HUES6 (cell line): ENCODE data around the gene DACT3.
A peak's percentile ranks its signal among the peaks of the same experiment; 100 is the strongest.

Source experiments
- H3K27ac ChIP-seq: 2 replicates; pipeline ENCODE4 v1.7.0; 2013; ENCODE audit warnings: low read depth, mild to moderate bottlenecking, low read length, inconsistent platforms
- H3K27me3 ChIP-seq: 2 replicates; pipeline ENCODE4 v1.6.1; 2013; ENCODE audit warnings: low read length; ENCODE audit not compliant: control insufficient read depth, insufficient read depth
- H3K36me3 ChIP-seq: 2 replicates; pipeline ENCODE4 v1.6.1; 2013; ENCODE audit warnings: low read length; ENCODE audit not compliant: control insufficient read depth, insufficient read depth
- H3K4me1 ChIP-seq: 2 replicates; pipeline ENCODE4 v1.6.1; 2013; ENCODE audit warnings: low read length; ENCODE audit not compliant: control insufficient read depth, insufficient read depth
- H3K4me3 ChIP-seq: 2 replicates; pipeline ENCODE4 v1.5.1; 2013; ENCODE audit warnings: low read depth, low read length
- H3K9ac ChIP-seq: one replicate; pipeline ENCODE4 v1.6.1; 2013; ENCODE audit warnings: mild to moderate bottlenecking, low read length
- H3K9me3 ChIP-seq: 2 replicates; pipeline ENCODE4 v1.6.1; 2013; ENCODE audit warnings: low read depth, low read length; ENCODE audit not compliant: control insufficient read depth, insufficient read depth

The DACT3 gene

GRCh38 chr19:46665072-46665471, 4.1 kb upstream of the DACT3 start:
- H3K27me3 ChIP-seq: peaks cover 4% of the 10 kb centered on the region; the same call in 1 of the 2 replicates

GRCh38 chr19:46661735-46662592, 982 bp upstream of the DACT3 start:
- Histone ChIP-seq H3K27ac (no peak overlapping the region), H3K9ac (no peak overlapping the region), H3K27me3 (peaks cover 22% of the 10 kb centered on the region; the same call in 1 of the 2 replicates)

More at GRCh38 chr19:46665072-46665471, 4.1 kb upstream of the DACT3 start:
- Histone ChIP-seq H3K36me3 (no peaks in the 10 kb centered on the region), H3K4me3 (no peak overlapping the region), H3K9me3 (no peaks in the 10 kb centered on the region), H3K4me1 (peaks cover 5% of the 10 kb centered on the region; the same call in 1 of the 2 replicates), H3K9ac (no peak overlapping the region), H3K27ac (no peak overlapping the region)

GRCh38 chr19:46660551-46661019, 397 bp downstream of the DACT3 start:
- peaks cover 22% of the 10 kb centered on the region; the same call in 1 of the 2 replicates for H3K27me3 ChIP-seq
- H3K9ac ChIP-seq: peak overlapping the region; percentile 61
- no peaks in the 10 kb centered on the region for H3K9me3 ChIP-seq
- H3K27ac ChIP-seq: no peak overlapping the region; the same call in 1 of the 2 replicates
- peak overlapping the region; percentile 49 for H3K4me3 ChIP-seq
- H3K4me1 ChIP-seq: peaks cover 15% of the 10 kb centered on the region
- no peaks in the 10 kb centered on the region for H3K36me3 ChIP-seq

More at GRCh38 chr19:46661735-46662592, 982 bp upstream of the DACT3 start:
- Histone ChIP-seq H3K9me3 (no peaks in the 10 kb centered on the region), H3K4me1 (peaks cover 15% of the 10 kb centered on the region), H3K4me3 (peak overlapping the region; percentile 48), H3K36me3 (no peaks in the 10 kb centered on the region)

- no peak overlapping the region; the same call in 1 of the 2 replicates for H3K27ac ChIP-seq
- H3K36me3 ChIP-seq: no peaks in the 10 kb centered on the region
These were observed 919 bp downstream of the DACT3 start for GRCh38 chr19:46660008-46660517.

GRCh38 chr19:46659151-46660007, 1.6 kb downstream of the DACT3 start:
- Histone ChIP-seq H3K9me3 (no peaks in the 10 kb centered on the region), H3K4me3 (peak overlapping the region; percentile 49), H3K4me1 (peaks cover 19% of the 10 kb centered on the region), H3K27me3 (peaks cover 22% of the 10 kb centered on the region; the same call in 1 of the 2 replicates), H3K36me3 (no peaks in the 10 kb centered on the region), H3K9ac (peak overlapping the region; percentile 29), H3K27ac (no peak overlapping the region)

More at GRCh38 chr19:46660008-46660517, 919 bp downstream of the DACT3 start:
- Histone ChIP-seq H3K9ac (peak overlapping the region; percentile 61), H3K4me1 (peaks cover 16% of the 10 kb centered on the region), H3K27me3 (peaks cover 22% of the 10 kb centered on the region; the same call in 1 of the 2 replicates), H3K9me3 (no peaks in the 10 kb centered on the region), H3K4me3 (peak overlapping the region; percentile 49)

- H3K27me3 ChIP-seq: peaks cover 26% of the 10 kb centered on the region; the same call in 1 of the 2 replicates
These were observed 4.4 kb downstream of the DACT3 start for GRCh38 chr19:46656541-46656940.

GRCh38 chr19:46654621-46655152, 6.3 kb downstream of the DACT3 start:
- Histone ChIP-seq H3K4me1 (peaks cover 15% of the 10 kb centered on the region), H3K36me3 (no peaks in the 10 kb centered on the region), H3K4me3 (no peak overlapping the region), H3K27me3 (peaks cover 29% of the 10 kb centered on the region), H3K27ac (no peak overlapping the region), H3K9ac (no peak overlapping the region), H3K9me3 (no peaks in the 10 kb centered on the region)

More at GRCh38 chr19:46656541-46656940, 4.4 kb downstream of the DACT3 start:
- no peaks in the 10 kb centered on the region for H3K9me3 ChIP-seq
- H3K36me3 ChIP-seq: no peaks in the 10 kb centered on the region
- no peak overlapping the region for H3K9ac ChIP-seq
- no peak overlapping the region for H3K27ac ChIP-seq
- peaks cover 20% of the 10 kb centered on the region for H3K4me1 ChIP-seq
- no peak overlapping the region for H3K4me3 ChIP-seq

- Histone ChIP-seq H3K27ac (no peak overlapping the region), H3K36me3 (no peaks in the 10 kb centered on the region), H3K4me1 (peaks cover 9% of the 10 kb centered on the region), H3K9me3 (no peaks in the 10 kb centered on the region), H3K9ac (no peak overlapping the region), H3K4me3 (no peak overlapping the region), H3K27me3 (peaks cover 51% of the 10 kb centered on the region)
These were observed 10.5 kb downstream of the DACT3 start for GRCh38 chr19:46650445-46650844.

GRCh38 chr19:46648961-46649960, 11.7 kb downstream of the DACT3 start:
- H3K4me3 ChIP-seq: peak overlapping the region; percentile 44; the same call in 1 of the 2 replicates
- no peak overlapping the region for H3K9ac ChIP-seq
- H3K27ac ChIP-seq: no peak overlapping the region
- no peaks in the 10 kb centered on the region for H3K36me3 ChIP-seq
- no peaks in the 10 kb centered on the region for H3K9me3 ChIP-seq
- peaks cover 57% of the 10 kb centered on the region for H3K27me3 ChIP-seq
- H3K4me1 ChIP-seq: peaks cover 9% of the 10 kb centered on the region; the same call in 1 of the 2 replicates
